K562 (cell line): Measurements from ENCODE around the gene ELP1. TPM values are rescaled to one million over a fixed set of nuclear protein-coding genes. Genes with fewer than 3 reads are reported as not detected.
A peak's percentile ranks its signal among the peaks of the same experiment; 100 is the strongest.

Experiments used
- AFF1 ChIP-seq, 2 experiments: fragments of 450-650 bp; IDR thresholded peaks; 2 replicates each; pipeline ENCODE4 v1.6.1; 2018; ENCODE audit warnings: mild to moderate bottlenecking in 2 of 2, low read depth in 1 of 2; ENCODE audit not compliant: partially characterized antibody in 2 of 2
- BCOR ChIP-seq: fragments of 450-650 bp; IDR thresholded peaks from 2 replicates; pipeline ENCODE4 v1.6.1; 2016
- C11orf30 ChIP-seq: fragments of 450-650 bp; IDR thresholded peaks from 2 replicates; pipeline ENCODE4 v1.6.1; 2016; ENCODE audit warnings: low read depth, mild to moderate bottlenecking
- CXXC5 ChIP-seq: fragments of 250-450 bp; sonication (Bioruptor Pico); IDR thresholded peaks from 2 replicates; pipeline ENCODE4 v1.8.0; 2022; ENCODE audit warnings: inconsistent platforms, mild to moderate bottlenecking, moderate library complexity
- GATAD2A ChIP-seq: fragments of 450-650 bp; IDR thresholded peaks from 2 replicates; pipeline ENCODE4 v1.6.1; 2017
- HNRNPK ChIP-seq: fragments of 200-400 bp; formaldehyde crosslinking; IDR thresholded peaks from one replicate; pipeline ENCODE4 v1.6.1; 2018; ENCODE audit warnings: mild to moderate bottlenecking, low read depth, low read length; ENCODE audit not compliant: poor library complexity, severe bottlenecking
- KDM4B ChIP-seq, 2 experiments: fragments of 450-650 bp in 1 of 2; sonication (generic) in 1 of 2; IDR thresholded peaks; 2 replicates each; pipeline ENCODE4 v1.6.1; 2016 to 2017; ENCODE audit warnings: borderline replicate concordance in 2 of 2, antibody characterized with exemption in 1 of 2, low read depth in 1 of 2, mild to moderate bottlenecking in 1 of 2
- KHSRP ChIP-seq: fragments of 450-650 bp; IDR thresholded peaks from 2 replicates; pipeline ENCODE4 v1.6.1; 2017
- NCOA1 ChIP-seq: fragments of 450-650 bp; IDR thresholded peaks from 2 replicates; pipeline ENCODE4 v1.6.1; 2016; ENCODE audit warnings: low read depth
- NFYB ChIP-seq: IDR thresholded peaks from 2 replicates; pipeline ENCODE4 v1.6.1; 2011; ENCODE audit warnings: mild to moderate bottlenecking, moderate library complexity; ENCODE audit not compliant: insufficient read length; ENCODE audit errors: extremely low read depth
- PBX2 ChIP-seq, 2 experiments: IDR thresholded peaks in 1 of 2; conservative IDR thresholded peaks in 1 of 2; 2 replicates each; pipeline ENCODE4 v1.6.1; 2016; ENCODE audit warnings: low read depth in 2 of 2, mild to moderate bottlenecking in 1 of 2, missing compliant biosample characterization in 1 of 2, missing genetic modification characterization in 1 of 2, moderate library complexity in 1 of 2
- PHB ChIP-seq: fragments of 250-450 bp; sonication (Bioruptor Pico); IDR thresholded peaks from 2 replicates; pipeline ENCODE4 v1.5.0; 2021
- RBM34 ChIP-seq: fragments of 200-400 bp; formaldehyde crosslinking; IDR thresholded peaks from 2 replicates; pipeline ENCODE4 v1.6.1; 2018; ENCODE audit warnings: low read length, borderline replicate concordance; ENCODE audit not compliant: insufficient read depth
- TOE1 ChIP-seq, 2 experiments: fragments of 450-650 bp in 1 of 2; sonication (generic) in 1 of 2; formaldehyde crosslinking in 1 of 2; IDR thresholded peaks; 2 replicates each; pipeline versions ENCODE4 v1.7.1 to v1.8.0; 2016 to 2022; ENCODE audit warnings: borderline replicate concordance in 2 of 2, mild to moderate bottlenecking in 2 of 2, antibody characterized with exemption in 1 of 2, inconsistent platforms in 1 of 2, low read depth in 1 of 2, missing genetic modification reagents in 1 of 2, moderate library complexity in 1 of 2
- TRIM24 ChIP-seq, 2 experiments: fragments of 450-650 bp; IDR thresholded peaks; 2 replicates each; pipeline ENCODE4 v1.6.1; 2016
- ZBTB1 ChIP-seq: sonication (generic); formaldehyde crosslinking; IDR thresholded peaks from 2 replicates; pipeline ENCODE4 v1.8.1; 2023; ENCODE audit warnings: missing genetic modification reagents, low read depth, mild to moderate bottlenecking, borderline replicate concordance
- ZHX1 ChIP-seq: fragments of 150-350 bp; conservative IDR thresholded peaks from 2 replicates; pipeline ENCODE4 v1.6.1; 2014; ENCODE audit warnings: low read length
- ZNF175 ChIP-seq: fragments of 200-800 bp; sonication (Bioruptor generic); IDR thresholded peaks from 2 replicates; pipeline ENCODE4 v1.6.1; 2016; ENCODE audit warnings: low read depth, mild to moderate bottlenecking, missing genetic modification characterization, missing compliant biosample characterization
- ZNF24 ChIP-seq: fragments of 450-650 bp; IDR thresholded peaks from 2 replicates; pipeline ENCODE4 v1.6.1; 2016
- polyA plus RNA-seq, 8 experiments: library from polyadenylated mRNA; depleted of rRNA in 4 of 8; stranded (reverse) in 5 of 8; unstranded in 3 of 8; fragments of >200 nt; fragmentation: Nextera tagmentation in 2 of 8; fragmentation: Illumina TruSeq in 1 of 8; extraction: Ambion mirVana in 2 of 8; extraction: Trizol in 1 of 8; gene quantifications; 2 replicates each; pipeline versions ENCODE4 v1.2.1 to v1.2.3, GENCODE V29; 2011 to 2014; ENCODE audit warnings: inconsistent platforms in 1 of 8, missing spikeins in 1 of 8
- total RNA-seq, 7 experiments: library from RNA; depleted of rRNA in 6 of 7; stranded (reverse); fragments of >200 nt in 6 of 7; fragmentation: Illumina TruSeq in 2 of 7; extraction: Trizol in 2 of 7; gene quantifications; 2 replicates each; pipeline versions ENCODE4 v1.2.1 to v1.2.3, GENCODE V29; 2011 to 2021; ENCODE audit warnings: low replicate concordance in 1 of 7

The ELP1 gene
- total and polyA plus RNA-seq, 9 of the 15 experiments (the other 6 are each of a cell fraction or from before 2014, with no cell fraction given) = 17.0 to 48.6 (median 39.7) TPM

GRCh38 chr9:108934323-108934893 lies 484 bp upstream of the ELP1 start, which contains the start of gene ABITRAM (continued):
- no peak for TF ChIP-seq ZHX1
- no peak for TF ChIP-seq PBX2 (CRISPR knock-in tag; IDR thresholded peaks at IDR 0.05; ENCODE audit: low read depth)
- no peak for TF ChIP-seq PBX2 (tag; conservative IDR thresholded peaks at IDR 0.05; ENCODE audit: low read depth)
- TF ChIP-seq TOE1 (IDR thresholded peaks at IDR 0.05; ENCODE audit: borderline replicate concordance) = no peak
- TF ChIP-seq TOE1 (CRISPR knock-in tag; IDR thresholded peaks at IDR 0.05; ENCODE audit: borderline replicate concordance, low read depth) = no peak
- no peak for TF ChIP-seq TRIM24 (IDR thresholded peaks at IDR 0.05)
- no peak for TF ChIP-seq C11orf30
- TF ChIP-seq RBM34 = no peak
- no peak for TF ChIP-seq KHSRP
- no peak for TF ChIP-seq PHB (CRISPR knock-in tag)
- TF ChIP-seq BCOR = no peak
- no peak for TF ChIP-seq HNRNPK
- no peak for TF ChIP-seq NFYB
- TF ChIP-seq NCOA1 = no peak
- TF ChIP-seq ZBTB1 = no peak
- no peak for TF ChIP-seq GATAD2A
- no peak for TF ChIP-seq ZNF24
- no peak for TF ChIP-seq CXXC5 (CRISPR knock-in tag)
- peak in 1 of 2 experiments; percentile 17; a peak in 1 of 4 replicates for TF ChIP-seq KDM4B (IDR thresholded peaks at IDR 0.05; ENCODE audit: borderline replicate concordance in 2 of 2, low read depth in 1 of 2)
- no peak for TF ChIP-seq AFF1 (IDR thresholded peaks at IDR 0.05; ENCODE audit: low read depth in 1 of 2, partially characterized antibody in 2 of 2)
- TF ChIP-seq ZNF175 (CRISPR knock-in tag) = no peak
